HCT116 (cell line): ENCODE measurements around the gene SLC1A6. TPM values are rescaled to one million over a fixed set of nuclear protein-coding genes. Genes with fewer than 3 reads are reported as not detected.

Experiments used
- ATAC-seq: fragments of 200-7000 bp; cut with Tn5 transposase; 2 replicates; pipeline ENCODE4 v1.9.1; 2020; ENCODE audit warnings: mild to moderate bottlenecking, moderate library complexity
- BruUV-seq: library from RNA; stranded (reverse); fragments of 400-500 nt; replicated peaks from 2 replicates; lab custom pipeline; 2021; lab: Mats Ljungman, UMichigan
- CTCF ChIA-PET: fragments of 300-600 bp; sonication (Branson Sonifier 250); formaldehyde crosslinking; loops from one replicate; lab custom pipeline; 2021; ENCODE audit warnings: antibody characterized with exemption; lab: Charles Lee
- POLR2A ChIA-PET: fragments of 300-600, 350-600 bp; sonication (Branson Sonifier 250); formaldehyde crosslinking; loops from one replicate; lab custom pipeline; 2021; ENCODE audit warnings: antibody characterized with exemption; lab: Charles Lee
- RAD21 ChIA-PET, 2 experiments: fragments of 300-600 bp; sonication (Branson Sonifier 250); formaldehyde crosslinking; loops; one replicate each; lab custom pipeline; 2023; ENCODE audit warnings: low total read pairs in 2 of 2; ENCODE audit not compliant: uncharacterized antibody in 2 of 2, unreplicated experiment in 2 of 2, low non-redundant PET in 1 of 2; lab: Charles Lee
- DNase-seq: peaks from one replicate; pipeline ENCODE4 v3.0.0-alpha.2; 2010; ENCODE audit warnings: low read depth, low spot score
- H2AFZ ChIP-seq: fragments of 200-600 bp; shearing (Covaris generic), sonication (generic); 2 replicates; pipeline ENCODE4 v1.6.1; 2017; ENCODE audit warnings: low read depth, mixed run types, mixed read lengths, antibody characterized with exemption, low read length; ENCODE audit not compliant: poor library complexity, severe bottlenecking
- H3K27ac ChIP-seq: 2 replicates; pipeline ENCODE4 v1.5.1; 2012; ENCODE audit warnings: low read depth, low read length
- H3K27me3 ChIP-seq: fragments of 200-600 bp; sonication (generic); 2 replicates; pipeline ENCODE4 v1.6.1; 2016; ENCODE audit warnings: mixed run types, low read length, mixed read lengths; ENCODE audit not compliant: insufficient read depth
- H3K36me3 ChIP-seq, 2 experiments: fragments of 200-500 bp in 1 of 2; fragments of 200-600 bp in 1 of 2; sonication (Bioruptor generic) in 1 of 2; sonication (generic) in 1 of 2; 2 replicates each; pipeline versions ENCODE4 v1.5.1 to v1.6.1; 2014 to 2016; ENCODE audit warnings: low read length in 2 of 2, inconsistent platforms in 1 of 2, mixed read lengths in 1 of 2, mixed run types in 1 of 2; ENCODE audit not compliant: insufficient read depth in 2 of 2, control insufficient read depth in 1 of 2
- H3K4me1 ChIP-seq, 2 experiments: fragments of 200-600 bp in 1 of 2; sonication (generic) in 1 of 2; 2 replicates each; pipeline versions ENCODE4 v1.5.1 to v1.6.1; 2012 to 2017; ENCODE audit warnings: low read length in 2 of 2, inconsistent platforms in 1 of 2, mild to moderate bottlenecking in 1 of 2, mixed read lengths in 1 of 2, mixed run types in 1 of 2, moderate library complexity in 1 of 2; ENCODE audit not compliant: insufficient read depth in 2 of 2, control insufficient read depth in 1 of 2
- H3K4me2 ChIP-seq: fragments of 200-600 bp; sonication (generic); 2 replicates; pipeline ENCODE4 v1.6.1; 2017; ENCODE audit warnings: mixed run types, low read length, mixed read lengths
- H3K4me3 ChIP-seq, 2 experiments: fragments of 200-600 bp in 1 of 2; sonication (generic) in 1 of 2; replicated peaks in 1 of 2; 2 replicates each; pipeline ENCODE4 v1.5.1; 2011 to 2016; ENCODE audit warnings: low read length in 2 of 2, control low read depth in 1 of 2, low read depth in 1 of 2, mild to moderate bottlenecking in 1 of 2, mixed read lengths in 1 of 2, mixed run types in 1 of 2
- H3K79me2 ChIP-seq: fragments of 200-600 bp; sonication (generic); 2 replicates; pipeline ENCODE4 v1.6.1; 2017; ENCODE audit warnings: mild to moderate bottlenecking, mixed run types, low read length, moderate library complexity, mixed read lengths; ENCODE audit not compliant: insufficient read depth
- H3K9ac ChIP-seq: fragments of 200-600 bp; sonication (generic); 2 replicates; pipeline ENCODE4 v1.6.1; 2016; ENCODE audit warnings: low read length, mixed read lengths
- H3K9me2 ChIP-seq: fragments of 200-600 bp; sonication (generic), shearing (Covaris generic); 2 replicates; pipeline ENCODE4 v1.6.1; 2017; ENCODE audit warnings: mixed run types, mild to moderate bottlenecking, moderate library complexity; ENCODE audit not compliant: insufficient read depth
- H3K9me3 ChIP-seq, 2 experiments: fragments of 200-500 bp in 1 of 2; fragments of 200-600 bp in 1 of 2; sonication (Bioruptor generic) in 1 of 2; sonication (generic) in 1 of 2; 2 replicates each; pipeline ENCODE4 v1.6.1; 2014 to 2017; ENCODE audit warnings: low read length in 2 of 2, mixed read lengths in 2 of 2, inconsistent platforms in 1 of 2, low read depth in 1 of 2, mild to moderate bottlenecking in 1 of 2, mixed run types in 1 of 2, moderate library complexity in 1 of 2; ENCODE audit not compliant: control insufficient read depth in 1 of 2, insufficient read depth in 1 of 2
- H4K20me1 ChIP-seq: fragments of 200-600 bp; sonication (generic), shearing (Covaris generic); 2 replicates; pipeline ENCODE4 v1.6.1; 2017; ENCODE audit warnings: mixed run types, mild to moderate bottlenecking, moderate library complexity; ENCODE audit not compliant: insufficient read depth
- CBX3 ChIP-seq: IDR thresholded peaks from 2 replicates; pipeline ENCODE4 v1.6.1; 2012; ENCODE audit warnings: low read depth
- FOSL1 ChIP-seq: IDR thresholded peaks from 2 replicates; pipeline ENCODE4 v1.6.1; 2012; ENCODE audit warnings: low read depth
- JUND ChIP-seq: IDR thresholded peaks from 2 replicates; pipeline ENCODE4 v1.6.1; 2012
- REST ChIP-seq: IDR thresholded peaks from 2 replicates; pipeline ENCODE4 v1.6.1; 2012; ENCODE audit warnings: low read depth
- SRF ChIP-seq: IDR thresholded peaks from 2 replicates; pipeline ENCODE4 v1.6.1; 2012; ENCODE audit warnings: low read depth
- TCF7L2 ChIP-seq: IDR thresholded peaks from 2 replicates; pipeline ENCODE4 v1.7.0; 2011; ENCODE audit warnings: borderline replicate concordance, inconsistent platforms; ENCODE audit not compliant: insufficient read depth, insufficient read length; ENCODE audit errors: extremely low read depth
- intact Hi-C: fragments of 100-400 bp; cut with micrococcal nuclease; formaldehyde crosslinking; loops from 2 replicates; pipeline ENCODE4 v1.10.0; 2022
- total RNA-seq: library from RNA; stranded (reverse); gene quantifications from one replicate; pipeline ENCODE4 v1.2.1, GENCODE V29; 2021; ENCODE audit not compliant: unreplicated experiment
- TF ChIP-seq, protein P1 (sequence below), 3 experiments: fragments of 200-600 bp in 1 of 3; sonication (generic) in 1 of 3; IDR thresholded peaks in 2 of 3; conservative IDR thresholded peaks in 1 of 3; 2 replicates each; pipeline ENCODE4 v1.5.1; 2012 to 2017; ENCODE audit warnings: low read depth in 2 of 3, low read length in 2 of 3, antibody characterized with exemption in 1 of 3, borderline replicate concordance in 1 of 3, control low read depth in 1 of 3, mild to moderate bottlenecking in 1 of 3, mixed read lengths in 1 of 3, mixed run types in 1 of 3, moderate library complexity in 1 of 3; ENCODE audit not compliant: insufficient read depth in 1 of 3
- TF ChIP-seq, protein P2 (sequence below): IDR thresholded peaks from 2 replicates; pipeline ENCODE4 v1.6.1; 2012

The SLC1A6 gene
- total RNA-seq, 1 experiment from 2014 or later, result not detected

DNA sequence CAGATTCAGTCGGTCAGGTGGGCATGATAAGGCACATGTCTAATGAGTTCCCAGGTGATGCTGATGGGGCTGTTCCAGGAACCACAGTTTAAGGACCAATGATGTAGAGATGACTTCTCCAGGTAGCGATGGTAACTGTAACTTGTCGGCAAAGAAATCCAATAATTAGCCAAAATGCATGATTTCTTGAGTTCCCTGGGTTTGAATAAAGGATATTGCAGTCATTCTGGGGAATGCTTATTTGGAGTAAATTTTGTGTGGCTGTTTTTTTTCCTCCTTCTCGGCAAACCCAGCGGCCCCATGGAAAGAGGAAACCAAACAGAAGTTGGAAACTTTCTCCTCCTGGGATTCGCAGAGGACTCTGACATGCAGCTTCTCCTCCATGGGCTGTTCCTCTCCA is 38.5 kb downstream of the SLC1A6 start, which contains the start of gene OR7C2:
OR7C2 (plus strand) TSS at position 301 of the 400 bp plus-strand sequence; CDS start at position 301, 0 bp downstream.
- H3K9ac ChIP-seq, result no peak within 1 kb of the TSS
- CTCF ChIA-PET, result no interaction called here
- RAD21 ChIA-PET, result no interaction called here
- TF ChIP-seq SRF, result no peak
- TF ChIP-seq, protein P1, sequence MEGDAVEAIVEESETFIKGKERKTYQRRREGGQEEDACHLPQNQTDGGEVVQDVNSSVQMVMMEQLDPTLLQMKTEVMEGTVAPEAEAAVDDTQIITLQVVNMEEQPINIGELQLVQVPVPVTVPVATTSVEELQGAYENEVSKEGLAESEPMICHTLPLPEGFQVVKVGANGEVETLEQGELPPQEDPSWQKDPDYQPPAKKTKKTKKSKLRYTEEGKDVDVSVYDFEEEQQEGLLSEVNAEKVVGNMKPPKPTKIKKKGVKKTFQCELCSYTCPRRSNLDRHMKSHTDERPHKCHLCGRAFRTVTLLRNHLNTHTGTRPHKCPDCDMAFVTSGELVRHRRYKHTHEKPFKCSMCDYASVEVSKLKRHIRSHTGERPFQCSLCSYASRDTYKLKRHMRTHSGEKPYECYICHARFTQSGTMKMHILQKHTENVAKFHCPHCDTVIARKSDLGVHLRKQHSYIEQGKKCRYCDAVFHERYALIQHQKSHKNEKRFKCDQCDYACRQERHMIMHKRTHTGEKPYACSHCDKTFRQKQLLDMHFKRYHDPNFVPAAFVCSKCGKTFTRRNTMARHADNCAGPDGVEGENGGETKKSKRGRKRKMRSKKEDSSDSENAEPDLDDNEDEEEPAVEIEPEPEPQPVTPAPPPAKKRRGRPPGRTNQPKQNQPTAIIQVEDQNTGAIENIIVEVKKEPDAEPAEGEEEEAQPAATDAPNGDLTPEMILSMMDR (IDR thresholded peaks at IDR 0.05 in 2 of 3, conservative IDR thresholded peaks at IDR 0.05 in 1 of 3; ENCODE audit: borderline replicate concordance in 1 of 3, insufficient read depth in 1 of 3, low read depth in 2 of 3, low read length in 2 of 3), result no peak
- TF ChIP-seq JUND, result no peak
- no peak for TF ChIP-seq TCF7L2
- no peak for TF ChIP-seq FOSL1
- TF ChIP-seq REST, result no peak
- TF ChIP-seq CBX3, result no peak
- TF ChIP-seq, protein P2, sequence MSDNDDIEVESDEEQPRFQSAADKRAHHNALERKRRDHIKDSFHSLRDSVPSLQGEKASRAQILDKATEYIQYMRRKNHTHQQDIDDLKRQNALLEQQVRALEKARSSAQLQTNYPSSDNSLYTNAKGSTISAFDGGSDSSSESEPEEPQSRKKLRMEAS, result no peak
- TF ChIP-seq, all 23 proteins: peak for 0
- Histone ChIP-seq H2AFZ (no peak within 1 kb of the TSS), H3K27ac (no peak within 1 kb of the TSS), H3K79me2 (no peaks in the 10 kb centered on the region), H3K9me2 (no peaks in the 10 kb centered on the region), H3K27me3 (peaks cover 7% of the 10 kb centered on the region; the same call in 1 of the 2 replicates), H3K36me3 (no peaks in the 10 kb centered on the region), H3K4me1 (no peaks in the 10 kb centered on the region), H4K20me1 (no peaks in the 10 kb centered on the region), H3K9me3 (no peaks in the 10 kb centered on the region), H3K4me3 (no peak within 1 kb of the TSS), H3K4me2 (no peak within 1 kb of the TSS)
- POLR2A ChIA-PET, result no interaction called here
- intact Hi-C loops, result no loop called here
- no TSS peak for BruUV-seq
- no peak for DNase-seq
- no peak for ATAC-seq
